COLO829 (cell line): ENCODE measurements around the gene RPP25.
"Not testable (repeated sequence)": the region's sequence is repeated elsewhere in the genome, so short reads cannot be mapped to it uniquely, and the experiment has no call there.

Source experiments
- DNase-seq: peaks from one replicate; pipeline ENCODE4 v3.0.0; 2012; ENCODE audit warnings: low spot score

Gene RPP25

DNA sequence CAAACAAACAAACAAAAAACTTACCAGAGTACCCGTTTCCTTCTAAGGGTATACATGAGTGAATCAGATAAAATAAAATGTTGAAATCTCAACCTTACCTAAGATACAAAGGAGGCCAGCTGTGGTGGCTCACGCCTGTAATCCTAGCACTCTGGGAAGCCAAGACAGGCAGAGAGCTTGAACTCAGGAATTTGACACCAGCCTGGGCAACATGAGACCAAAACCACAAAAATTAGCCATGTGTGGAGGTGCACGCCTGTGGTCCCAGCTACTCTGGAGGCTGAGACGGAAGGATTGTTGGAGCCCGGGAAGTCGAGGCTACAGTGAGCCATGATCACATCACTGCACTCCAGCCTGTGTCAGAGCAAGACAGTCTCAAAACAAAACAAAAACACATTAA is 38.9 kb downstream of the RPP25 start:
- DNase-seq: no peak

GRCh38 chr15:74913799-74914198 is 42.8 kb downstream of the RPP25 start:
- not testable (repeated sequence) for DNase-seq

- no peak for DNase-seq
These were observed 43.5 kb downstream of the RPP25 start for GRCh38 chr15:74913041-74913440.

DNA sequence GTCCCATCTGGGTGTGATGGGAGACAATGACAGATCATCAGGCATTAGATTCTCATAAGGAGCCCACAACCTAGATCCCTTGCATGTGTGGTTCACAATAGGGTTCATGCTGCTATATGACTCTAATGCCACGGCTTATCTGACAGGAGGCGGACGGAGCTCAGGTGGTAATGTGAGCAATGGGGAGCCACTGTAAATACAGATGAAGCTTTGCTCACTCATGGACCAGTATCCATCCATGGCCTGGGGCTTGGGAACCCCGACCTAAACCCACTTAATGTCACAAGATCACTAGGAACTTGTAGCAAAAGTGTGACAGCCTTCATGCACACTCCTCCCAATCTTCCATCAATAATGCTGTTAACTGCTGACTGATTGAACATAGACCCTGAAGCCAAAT is 47.9 kb downstream of the RPP25 start:
- no peak for DNase-seq

DNA sequence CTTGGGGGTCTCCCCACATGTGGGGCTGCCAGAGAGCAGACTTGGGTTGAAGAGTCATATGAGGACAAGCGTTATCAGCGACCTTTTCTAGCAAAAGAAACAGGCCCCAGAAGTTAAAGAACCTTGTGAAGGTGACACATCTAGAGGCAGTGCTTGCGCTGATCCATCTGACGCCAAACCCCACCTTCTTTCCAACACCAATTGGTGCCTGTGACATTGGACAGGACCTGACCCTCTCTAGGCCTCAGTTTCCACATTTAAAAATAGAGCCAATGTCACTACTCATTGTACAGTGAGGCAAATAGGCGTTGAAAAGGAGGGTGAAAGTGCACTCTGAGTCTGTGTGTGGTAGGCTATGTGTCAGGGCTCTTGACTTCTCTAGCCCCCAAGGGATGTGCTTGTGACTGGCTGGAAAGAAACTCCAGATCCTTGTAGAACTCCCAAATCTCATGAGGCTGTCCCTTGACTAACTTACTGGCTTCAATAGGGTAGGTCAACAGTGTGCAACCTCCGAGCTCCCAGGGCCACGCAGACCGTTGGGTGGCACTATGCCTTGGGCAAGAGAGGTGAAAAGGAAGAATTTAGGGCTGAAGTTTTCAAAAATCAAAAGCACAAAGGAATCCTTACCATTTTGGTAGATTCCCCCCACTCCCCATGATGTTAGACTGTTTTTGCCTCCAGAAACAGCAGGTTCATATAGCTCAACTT is 49.3 kb downstream of the RPP25 start:
- DNase-seq: no peak

DNA sequence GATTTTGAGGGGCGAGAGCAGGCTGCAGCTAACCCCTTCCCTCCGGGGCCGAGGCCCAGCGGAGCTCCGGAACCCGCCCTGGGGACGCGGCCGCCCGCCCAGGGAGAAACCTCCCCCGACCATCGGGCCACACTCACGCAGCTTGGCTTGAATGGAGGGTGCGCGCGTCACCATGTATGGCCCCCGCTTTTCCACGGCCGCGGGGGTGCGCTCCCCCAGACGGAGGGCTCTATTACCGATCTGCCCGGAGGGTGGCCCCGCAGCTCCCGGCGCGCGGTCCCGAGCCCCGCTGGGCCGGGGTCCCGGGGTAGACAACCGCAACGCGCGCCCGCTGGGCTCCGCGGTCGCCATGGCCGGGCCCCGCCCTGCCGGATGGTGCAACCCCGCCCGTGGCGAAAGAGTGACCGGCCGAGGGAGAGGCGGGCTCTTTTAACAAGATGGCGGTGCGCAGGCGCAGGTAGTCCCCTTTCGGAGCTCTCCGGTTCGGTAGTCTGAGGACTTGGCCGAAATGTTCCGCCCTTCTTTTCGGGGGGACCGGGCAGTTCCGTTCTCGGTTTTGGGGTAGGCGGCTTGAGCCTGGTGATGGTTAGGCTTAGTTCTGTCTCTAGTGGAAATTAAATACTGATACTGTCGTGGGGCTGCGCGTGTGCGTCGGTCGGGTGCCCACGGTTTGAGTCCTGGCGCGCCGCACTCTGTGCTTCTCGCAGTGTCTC is 50.0 kb downstream of the RPP25 start, which contains the start of gene FAM219B:
TSS of gene FAM219B (minus strand) at position 402 of the 713 bp plus-strand sequence. CDS start at position 351, 51 bp downstream.
- DNase-seq: peak; percentile 91

GRCh38 chr15:74906067-74906449 is 50.5 kb downstream of the RPP25 start:
- DNase-seq: no peak
